Activated T-cell treated with anti-CD3 and anti-CD28 coated beads, Interleukin-2, amount 50 U/mL, for 24 hours (primary cell): ENCODE results near the gene EIF2B2.
"Not testable (repeated sequence)": the region's sequence is repeated elsewhere in the genome, so short reads cannot be mapped to it uniquely, and the experiment has no call there.

Source experiments
- DNase-seq: peaks from one replicate; pipeline ENCODE4 v3.0.0-alpha.2; 2020
- H3K27ac Mint-ChIP-seq: 2 replicates; pipeline ENCODE4 v1.8.0; 2020; ENCODE audit warnings: mild to moderate bottlenecking, mixed read lengths
- H3K27me3 Mint-ChIP-seq: 2 replicates; pipeline ENCODE4 v1.8.0; 2020; ENCODE audit warnings: mixed read lengths
- H3K36me3 Mint-ChIP-seq: 2 replicates; pipeline ENCODE4 v1.8.0; 2020; ENCODE audit warnings: low read depth, mixed read lengths
- H3K4me1 Mint-ChIP-seq: 2 replicates; pipeline ENCODE4 v1.8.0; 2020; ENCODE audit warnings: low read depth, mixed read lengths
- H3K4me3 Mint-ChIP-seq: 2 replicates; pipeline ENCODE4 v1.8.0; 2020; ENCODE audit warnings: mild to moderate bottlenecking, moderate library complexity, mixed read lengths
- H3K9me3 Mint-ChIP-seq: 2 replicates; pipeline ENCODE4 v1.8.0; 2020; ENCODE audit warnings: mixed read lengths

The EIF2B2 gene

DNA sequence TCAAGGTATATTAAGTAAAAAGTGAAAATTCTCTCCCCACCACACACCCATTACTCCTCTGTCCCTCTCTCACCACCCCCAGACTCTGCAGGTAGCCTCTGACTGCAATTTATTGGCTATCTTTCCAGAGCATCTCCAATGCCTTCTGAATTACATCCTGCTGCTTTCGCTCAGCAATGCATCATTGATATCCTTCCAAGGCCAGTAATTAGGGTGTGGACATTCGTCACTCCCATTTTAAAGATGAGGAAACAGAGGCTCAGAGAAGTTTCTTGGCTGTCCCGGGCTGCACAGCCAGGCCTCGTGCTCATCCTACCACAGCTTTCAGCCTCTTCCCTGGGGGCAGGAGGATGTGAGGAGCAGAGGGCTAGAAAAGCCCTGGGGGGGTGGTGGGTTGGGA, 23.7 kb upstream of the EIF2B2 start:
- H3K27ac Mint-ChIP-seq: no peak overlapping the region
- H3K36me3 Mint-ChIP-seq: no peaks in the 10 kb centered on the region

DNA sequence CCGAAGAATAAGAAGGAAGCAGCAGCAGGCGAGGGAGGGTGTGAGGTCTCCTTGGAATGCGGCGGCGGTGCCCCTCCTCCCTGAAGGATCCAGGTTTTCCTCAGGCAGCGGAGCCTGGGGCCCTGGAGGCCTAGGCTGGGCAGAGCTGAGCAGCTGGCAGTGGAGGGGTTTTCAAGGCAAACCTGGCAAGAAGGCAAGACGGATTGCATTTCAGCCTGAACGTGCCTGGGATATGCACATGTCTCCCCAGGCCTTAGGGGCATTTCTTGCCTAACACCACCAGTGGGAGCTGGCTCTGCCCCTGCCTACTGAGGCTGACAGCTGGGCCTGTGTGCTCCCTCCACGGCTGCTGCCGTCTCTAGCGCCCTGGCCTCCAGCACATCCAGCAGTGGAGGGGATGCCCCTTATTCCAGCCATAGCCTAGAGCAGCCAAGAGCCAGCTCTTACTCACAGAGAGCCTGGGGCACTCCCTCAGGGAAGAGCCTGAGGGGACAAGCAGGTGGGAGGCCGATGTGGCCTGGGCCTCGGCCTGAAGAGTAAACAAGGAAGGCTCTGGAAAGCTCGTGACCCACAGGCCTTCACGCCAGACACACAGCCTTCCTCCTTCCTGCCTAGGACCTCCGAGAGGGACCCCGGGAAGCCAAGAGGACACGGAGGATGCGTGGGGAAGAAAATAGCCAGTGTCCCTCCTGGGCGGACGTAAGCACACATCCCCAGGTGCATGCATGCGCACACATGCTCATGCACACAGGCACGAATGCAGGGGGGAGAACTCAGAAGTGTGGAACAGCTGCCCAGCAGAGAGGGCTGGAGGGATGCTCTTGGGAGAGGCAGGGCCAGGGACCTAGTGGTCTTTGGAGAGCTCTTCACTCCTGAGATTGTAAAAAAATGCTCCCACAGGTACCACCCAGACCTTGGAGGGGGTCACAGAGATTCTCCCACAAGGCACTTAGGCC, 23.0 kb upstream of the EIF2B2 start:
- no peak for DNase-seq
- no peaks in the 10 kb centered on the region for H3K9me3 Mint-ChIP-seq
- no peaks in the 10 kb centered on the region for H3K27me3 Mint-ChIP-seq
- H3K36me3 Mint-ChIP-seq: no peaks in the 10 kb centered on the region
- no peaks in the 10 kb centered on the region for H3K4me1 Mint-ChIP-seq
- H3K4me3 Mint-ChIP-seq: no peak overlapping the region
- H3K27ac Mint-ChIP-seq: no peak overlapping the region

More for the DNA sequence above, 23.7 kb upstream of the EIF2B2 start:
- Mint-ChIP-seq H3K4me3 (no peak overlapping the region), H3K4me1 (no peaks in the 10 kb centered on the region), H3K27me3 (no peaks in the 10 kb centered on the region), H3K9me3 (no peaks in the 10 kb centered on the region)
- no peak for DNase-seq

DNA sequence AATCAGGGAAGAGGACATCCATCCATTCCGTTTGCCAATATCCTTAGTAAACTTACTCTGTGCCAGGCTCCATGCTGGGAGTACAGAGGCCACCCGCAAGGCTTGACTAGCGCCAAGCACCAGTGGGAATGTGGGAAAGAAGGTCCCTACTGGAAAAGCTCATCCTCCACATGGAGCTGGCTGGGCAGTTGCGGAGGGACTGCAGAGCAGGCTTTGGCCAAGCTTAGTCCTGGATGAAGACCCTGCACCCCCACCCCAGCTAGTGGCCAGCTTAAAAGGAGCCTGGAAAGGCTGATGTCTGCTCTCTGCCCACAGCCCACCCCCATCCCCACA, 22.4 kb upstream of the EIF2B2 start:
- Mint-ChIP-seq H3K27ac (no peak overlapping the region), H3K36me3 (no peaks in the 10 kb centered on the region), H3K27me3 (no peaks in the 10 kb centered on the region), H3K4me1 (no peaks in the 10 kb centered on the region), H3K9me3 (no peaks in the 10 kb centered on the region), H3K4me3 (no peak overlapping the region)
- DNase-seq: no peak

DNA sequence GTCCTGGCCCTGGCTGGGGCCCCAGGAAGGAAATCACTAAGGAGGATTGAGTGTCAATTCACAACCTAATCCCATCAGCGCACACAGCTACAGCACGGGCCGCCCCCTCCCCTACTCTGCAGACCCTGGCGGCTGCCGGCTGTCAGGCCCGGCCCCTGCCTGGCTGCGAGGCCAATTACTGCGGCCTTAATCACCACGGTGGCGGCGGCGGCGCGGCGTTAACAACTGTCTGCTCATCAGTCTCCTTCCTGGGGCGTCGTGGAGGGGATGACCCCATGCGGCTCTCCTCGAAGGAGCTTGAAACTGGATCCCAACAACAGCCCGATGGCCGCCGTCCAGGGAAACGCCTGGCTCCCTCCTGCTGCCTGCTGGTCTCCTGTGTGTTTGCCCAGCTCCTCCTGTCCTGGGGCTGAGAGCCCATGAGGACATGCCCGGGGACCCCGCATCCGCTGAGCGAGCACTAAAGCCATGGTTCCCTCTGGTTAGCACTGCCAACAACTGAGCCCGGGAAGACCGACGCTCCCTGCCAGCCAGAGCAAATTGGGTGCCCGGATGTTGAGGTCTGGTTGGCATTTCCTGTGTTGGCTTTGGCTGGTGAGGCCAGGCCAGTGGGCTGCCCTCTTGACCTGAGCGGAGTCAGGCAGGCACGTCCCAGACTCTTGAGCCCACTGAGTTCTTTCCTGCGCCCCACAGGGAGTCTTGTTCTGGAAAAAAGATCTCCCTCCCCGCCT, 21.8 kb upstream of the EIF2B2 start:
- Mint-ChIP-seq H3K9me3 (no peaks in the 10 kb centered on the region), H3K4me1 (no peaks in the 10 kb centered on the region), H3K27ac (no peak overlapping the region), H3K4me3 (no peak overlapping the region), H3K36me3 (no peaks in the 10 kb centered on the region), H3K27me3 (no peaks in the 10 kb centered on the region)
- no peak for DNase-seq

DNA sequence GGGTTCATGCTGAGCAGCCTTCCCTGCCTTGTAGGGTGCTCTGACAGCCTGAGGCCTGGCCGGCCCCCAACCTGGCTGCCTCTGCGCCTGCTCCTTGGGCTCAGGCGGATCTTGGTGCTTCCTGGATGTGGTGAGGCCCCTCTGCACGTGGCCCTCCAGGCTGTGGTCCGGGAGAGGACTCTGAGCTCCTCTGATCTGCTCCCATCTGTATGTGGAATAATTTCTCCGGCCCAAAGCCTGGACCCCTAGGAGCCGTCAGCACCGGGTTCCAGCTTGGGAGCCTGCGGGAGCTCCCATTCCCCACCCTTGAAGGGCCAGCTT, 21.3 kb upstream of the EIF2B2 start:
- H3K36me3 Mint-ChIP-seq: no peaks in the 10 kb centered on the region
- no peak overlapping the region for H3K27ac Mint-ChIP-seq

DNA sequence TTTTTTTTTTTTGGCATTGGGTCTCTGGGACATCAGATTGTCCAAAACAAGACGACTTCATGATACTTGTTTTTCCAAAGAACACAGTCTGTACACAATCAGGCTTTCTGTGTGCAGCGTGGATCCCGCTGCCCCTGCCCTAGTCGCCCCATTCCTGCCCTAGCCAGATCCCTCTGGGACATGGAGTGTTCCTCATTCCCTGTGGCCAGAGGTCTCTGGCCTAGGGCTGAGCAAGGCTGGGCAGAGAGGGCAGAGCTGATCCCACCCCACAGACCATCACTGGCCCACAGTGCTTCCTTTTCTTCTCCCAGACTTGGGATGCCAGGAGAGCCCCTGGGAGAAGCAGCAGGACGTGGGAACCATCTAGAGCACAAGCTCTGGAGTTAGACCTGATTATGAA, 20.9 kb upstream of the EIF2B2 start:
- DNase-seq: no peak
- H3K4me1 Mint-ChIP-seq: no peaks in the 10 kb centered on the region
- H3K27ac Mint-ChIP-seq: no peak overlapping the region
- H3K27me3 Mint-ChIP-seq: no peaks in the 10 kb centered on the region
- H3K36me3 Mint-ChIP-seq: no peaks in the 10 kb centered on the region
- no peaks in the 10 kb centered on the region for H3K9me3 Mint-ChIP-seq
- H3K4me3 Mint-ChIP-seq: no peak overlapping the region

More for the DNA sequence above, 21.3 kb upstream of the EIF2B2 start:
- Mint-ChIP-seq H3K4me3 (no peak overlapping the region), H3K4me1 (no peaks in the 10 kb centered on the region), H3K9me3 (no peaks in the 10 kb centered on the region), H3K27me3 (no peaks in the 10 kb centered on the region)
- DNase-seq: no peak

DNA sequence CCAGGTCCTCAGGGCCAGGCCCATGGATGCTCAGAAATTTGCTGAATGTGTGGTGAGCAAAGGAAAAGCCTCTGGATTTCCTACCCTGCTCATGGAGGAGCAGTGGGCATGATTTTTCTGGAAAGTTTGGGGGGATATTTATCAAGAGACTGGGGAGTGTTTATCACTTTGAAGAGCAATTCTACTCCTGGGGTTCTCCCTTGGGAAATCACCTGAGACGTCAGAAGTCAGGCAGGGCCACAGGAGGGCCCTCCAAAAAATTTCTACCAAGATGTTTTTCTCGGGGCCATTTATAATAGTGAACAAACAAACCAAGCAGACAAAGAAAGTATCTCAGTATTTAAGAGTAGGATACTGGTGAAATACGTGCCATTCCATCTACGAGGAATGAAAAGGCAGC, 20.1 kb upstream of the EIF2B2 start:
- Mint-ChIP-seq H3K4me1 (no peaks in the 10 kb centered on the region), H3K36me3 (no peaks in the 10 kb centered on the region), H3K27me3 (no peaks in the 10 kb centered on the region), H3K9me3 (no peaks in the 10 kb centered on the region), H3K4me3 (no peak overlapping the region), H3K27ac (no peak overlapping the region)
- no peak for DNase-seq

DNA sequence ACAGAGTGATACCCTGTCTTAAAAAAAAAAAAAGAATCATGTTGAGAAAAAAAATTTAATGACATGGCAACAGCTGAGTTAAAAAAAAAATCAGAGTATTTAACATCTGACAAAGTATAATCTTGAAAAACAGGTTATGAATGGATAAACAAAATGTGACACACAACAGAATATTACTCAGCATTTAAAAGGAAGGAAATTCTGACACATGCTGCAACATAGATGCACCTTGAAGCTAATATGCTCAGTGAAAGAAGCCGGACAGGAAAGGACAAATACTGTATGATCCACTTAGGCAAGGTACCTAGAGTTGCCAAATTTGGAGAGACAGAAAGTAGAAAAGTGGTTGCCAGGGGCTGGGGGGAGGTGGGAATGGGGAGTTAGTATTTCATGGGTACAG, 19.4 kb upstream of the EIF2B2 start:
- Mint-ChIP-seq H3K4me3 (no peak overlapping the region), H3K9me3 (no peaks in the 10 kb centered on the region), H3K27me3 (no peaks in the 10 kb centered on the region), H3K27ac (no peak overlapping the region), H3K36me3 (no peaks in the 10 kb centered on the region), H3K4me1 (no peaks in the 10 kb centered on the region)
- no peak for DNase-seq

DNA sequence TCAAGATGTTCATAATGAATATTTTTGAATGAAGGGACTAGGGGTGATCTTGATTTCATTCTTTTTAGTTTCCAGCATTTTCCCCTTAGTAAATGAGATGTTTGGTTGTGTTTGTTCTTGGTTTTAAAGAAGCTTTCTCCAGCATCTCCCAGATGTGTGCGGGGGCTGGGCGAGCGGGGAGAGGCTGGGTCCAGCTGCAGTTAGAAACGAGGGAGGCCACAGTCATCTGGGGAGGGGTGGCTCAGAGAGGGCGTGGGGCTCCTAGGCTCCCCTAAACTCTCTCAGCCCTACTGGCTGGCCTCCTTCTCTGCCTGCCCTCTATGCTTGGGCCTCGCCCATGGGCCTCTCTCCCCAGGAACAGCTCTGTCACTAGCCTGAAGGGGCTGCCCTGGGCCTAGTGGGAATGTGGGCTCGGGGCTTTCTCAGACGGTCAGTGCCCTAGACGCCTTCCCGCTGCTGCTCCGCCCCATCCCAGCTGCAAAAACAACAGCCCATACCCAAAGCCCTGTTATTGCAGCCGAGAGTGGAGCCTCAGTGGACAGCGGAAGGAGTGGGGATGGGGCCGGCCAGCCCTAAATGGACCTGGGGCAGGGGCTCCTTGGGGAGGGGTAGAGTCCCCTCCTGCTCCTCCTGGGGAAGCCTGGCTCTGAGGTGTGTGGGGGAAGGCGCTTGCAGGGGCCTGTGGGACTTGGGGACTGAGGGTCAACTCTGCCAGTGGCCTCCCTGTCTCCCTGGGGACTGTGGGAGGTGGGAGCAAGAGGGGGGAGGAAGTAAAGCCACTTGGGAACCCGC, 18.3 kb upstream of the EIF2B2 start:
- H3K27me3 Mint-ChIP-seq: no peaks in the 10 kb centered on the region
- H3K4me1 Mint-ChIP-seq: no peaks in the 10 kb centered on the region
- no peaks in the 10 kb centered on the region for H3K36me3 Mint-ChIP-seq
- H3K9me3 Mint-ChIP-seq: no peaks in the 10 kb centered on the region
- no peak overlapping the region for H3K27ac Mint-ChIP-seq
- no peak overlapping the region for H3K4me3 Mint-ChIP-seq
- no peak for DNase-seq

DNA sequence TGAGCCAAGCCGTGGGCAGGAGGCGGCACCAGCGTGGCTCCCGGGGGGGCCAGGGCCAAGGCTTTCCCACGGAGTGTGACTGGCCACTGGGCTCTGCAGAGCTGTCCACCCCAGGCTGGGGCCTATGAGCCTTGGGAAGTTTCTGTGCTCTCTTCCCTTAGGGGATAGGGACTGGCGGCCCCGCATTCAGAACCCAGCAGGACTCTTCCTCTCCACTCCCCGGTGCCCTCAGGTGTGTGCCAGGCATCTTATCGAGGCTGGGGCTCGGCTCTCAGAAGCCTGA, 17.8 kb upstream of the EIF2B2 start:
- no peak overlapping the region for H3K4me3 Mint-ChIP-seq
- H3K27ac Mint-ChIP-seq: no peak overlapping the region
- no peaks in the 10 kb centered on the region for H3K4me1 Mint-ChIP-seq
- no peak for DNase-seq
- no peaks in the 10 kb centered on the region for H3K27me3 Mint-ChIP-seq
- H3K36me3 Mint-ChIP-seq: no peaks in the 10 kb centered on the region
- H3K9me3 Mint-ChIP-seq: no peaks in the 10 kb centered on the region

DNA sequence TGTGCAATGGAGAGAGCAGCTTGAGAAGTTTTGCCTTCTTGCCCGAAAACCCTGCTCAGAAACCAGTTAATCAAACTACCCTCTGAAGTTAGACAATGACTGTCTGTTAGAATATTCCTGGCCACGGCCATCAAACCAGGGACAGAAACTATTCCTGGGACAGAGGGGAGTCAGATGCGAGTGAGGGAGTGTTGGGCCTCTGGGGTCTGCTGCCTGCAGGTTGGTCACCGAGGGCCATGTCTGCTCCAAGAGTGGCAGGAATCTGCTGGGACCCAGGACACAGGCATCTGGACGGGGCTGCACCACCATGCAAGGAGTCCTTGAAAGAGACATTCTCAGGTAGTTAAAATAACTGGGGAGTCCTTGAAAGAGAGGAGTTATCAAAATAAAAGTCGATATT, 16.9 kb upstream of the EIF2B2 start:
- Mint-ChIP-seq H3K4me1 (no peaks in the 10 kb centered on the region), H3K4me3 (no peak overlapping the region), H3K27ac (no peak overlapping the region), H3K27me3 (no peaks in the 10 kb centered on the region), H3K9me3 (no peaks in the 10 kb centered on the region), H3K36me3 (no peaks in the 10 kb centered on the region)
- DNase-seq: no peak

DNA sequence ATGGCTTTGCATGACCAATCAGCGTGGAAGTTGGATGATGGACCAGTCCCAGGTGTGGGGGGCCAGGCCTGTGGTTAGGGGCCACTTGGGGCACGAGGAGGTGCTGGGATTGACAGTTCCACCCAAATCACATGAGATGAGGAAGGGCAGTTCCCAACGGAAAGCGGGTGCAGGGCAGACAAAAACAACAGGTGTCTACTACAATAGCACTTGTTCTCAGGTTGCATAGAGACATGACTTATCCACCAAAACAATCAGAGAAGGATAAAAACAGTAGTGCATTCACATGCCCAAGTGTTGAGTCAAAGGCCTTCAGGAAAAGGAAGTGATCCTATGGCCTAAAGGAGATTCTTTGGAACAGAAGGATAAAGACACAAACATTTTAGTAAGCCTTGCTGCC, 14.6 kb upstream of the EIF2B2 start:
- Mint-ChIP-seq H3K4me3 (no peak overlapping the region), H3K27me3 (no peaks in the 10 kb centered on the region), H3K27ac (no peak overlapping the region), H3K9me3 (no peaks in the 10 kb centered on the region), H3K4me1 (no peaks in the 10 kb centered on the region), H3K36me3 (no peaks in the 10 kb centered on the region)
- no peak for DNase-seq

DNA sequence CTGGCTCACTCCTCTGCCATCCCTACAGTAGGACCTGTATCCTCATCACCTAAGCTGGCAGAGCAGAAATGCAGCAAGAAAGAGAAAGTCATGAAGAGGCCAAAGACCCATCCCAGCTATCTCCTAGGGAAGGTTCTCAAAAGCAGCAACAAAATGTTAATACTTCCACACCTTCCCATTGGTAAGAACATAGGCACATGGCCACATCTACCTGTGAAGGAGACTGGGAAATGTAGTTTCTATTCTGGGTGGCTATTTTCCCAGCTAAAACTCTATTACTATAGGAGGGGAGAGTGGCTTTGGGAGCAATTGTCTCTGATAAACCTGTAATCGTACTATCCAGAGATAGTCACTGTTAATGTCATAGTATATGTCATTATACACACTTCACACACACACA, 13.7 kb upstream of the EIF2B2 start:
- H3K4me3 Mint-ChIP-seq: no peak overlapping the region
- no peaks in the 10 kb centered on the region for H3K36me3 Mint-ChIP-seq
- H3K27ac Mint-ChIP-seq: no peak overlapping the region
- H3K9me3 Mint-ChIP-seq: no peaks in the 10 kb centered on the region
- H3K27me3 Mint-ChIP-seq: no peaks in the 10 kb centered on the region
- no peak for DNase-seq
- H3K4me1 Mint-ChIP-seq: no peaks in the 10 kb centered on the region

DNA sequence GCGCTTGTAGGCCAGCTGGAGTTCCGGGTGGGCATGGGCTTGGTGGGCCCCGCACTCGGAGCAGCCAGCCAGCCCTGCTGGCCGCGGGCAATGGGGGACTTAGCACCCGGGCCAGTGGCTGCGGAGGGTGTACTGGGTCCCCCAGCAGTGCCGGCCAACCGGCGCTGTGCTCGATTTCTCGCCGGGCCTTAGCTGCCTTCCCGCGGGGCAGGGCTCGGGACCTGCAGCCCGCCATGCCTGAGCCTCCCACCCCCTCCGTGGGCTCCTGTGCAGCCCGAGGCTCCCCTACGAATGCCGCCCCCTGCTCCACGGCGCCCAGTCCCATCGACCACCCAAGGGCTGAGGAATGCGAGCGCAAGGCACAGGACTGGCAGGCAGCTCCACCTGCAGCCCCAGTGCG, 8.5 kb upstream of the EIF2B2 start:
- H3K27ac Mint-ChIP-seq, H3K27me3 Mint-ChIP-seq, H3K4me1 Mint-ChIP-seq, H3K4me3 Mint-ChIP-seq, H3K9me3 Mint-ChIP-seq, H3K36me3 Mint-ChIP-seq, DNase-seq: not testable (repeated sequence)

DNA sequence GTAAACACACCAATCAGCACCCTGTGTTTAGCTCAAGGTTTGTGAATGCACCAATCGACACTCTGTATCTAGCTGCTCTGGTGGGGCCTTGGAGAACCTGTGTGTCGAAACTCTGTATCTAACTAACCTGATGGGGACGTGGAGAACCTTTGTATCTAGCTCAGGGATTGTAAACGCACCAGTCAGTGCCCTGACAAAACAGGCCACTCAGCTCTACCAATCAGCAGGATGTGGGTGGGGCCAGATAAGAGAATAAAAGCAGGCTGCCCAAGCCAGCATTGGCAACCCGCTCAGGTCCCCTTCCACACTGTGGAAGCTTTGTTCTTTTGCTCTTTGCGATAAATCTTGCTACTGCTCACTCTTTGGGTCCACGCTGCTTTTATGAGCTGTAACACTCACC, 6.9 kb upstream of the EIF2B2 start:
- H3K4me1 Mint-ChIP-seq, DNase-seq, H3K4me3 Mint-ChIP-seq, H3K27me3 Mint-ChIP-seq, H3K36me3 Mint-ChIP-seq, H3K9me3 Mint-ChIP-seq, H3K27ac Mint-ChIP-seq: not testable (repeated sequence)
